GM12873 (cell line): ENCODE measurements around the gene TRIO.

Experiments
- TF ChIP-seq, protein P1 (sequence below): IDR thresholded peaks from 2 replicates; pipeline ENCODE4 v1.5.1; 2012; ENCODE audit warnings: low read depth, mild to moderate bottlenecking, moderate library complexity, low read length, control low read depth; ENCODE audit not compliant: insufficient read depth; ENCODE audit errors: missing control alignments

TRIO gene

DNA sequence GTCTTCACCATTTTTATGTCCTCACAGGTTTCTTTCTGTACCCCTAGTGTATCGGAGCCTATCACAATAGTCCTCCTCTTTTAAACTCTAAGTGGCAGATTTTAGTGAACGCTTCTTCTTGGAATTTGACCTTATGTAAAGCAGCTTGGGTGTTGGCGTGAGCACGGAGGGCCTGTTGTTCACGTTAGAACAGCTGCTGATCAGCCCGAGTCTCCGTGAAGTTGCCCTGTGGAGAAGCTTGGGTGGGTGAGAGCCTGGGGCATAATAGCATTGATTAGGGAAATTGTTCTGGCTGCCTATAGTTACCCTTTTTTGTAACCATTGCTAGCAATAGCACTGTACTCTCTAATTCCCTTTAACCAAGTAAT, 271.5 kb downstream of the TRIO start:
- TF ChIP-seq, protein P1, sequence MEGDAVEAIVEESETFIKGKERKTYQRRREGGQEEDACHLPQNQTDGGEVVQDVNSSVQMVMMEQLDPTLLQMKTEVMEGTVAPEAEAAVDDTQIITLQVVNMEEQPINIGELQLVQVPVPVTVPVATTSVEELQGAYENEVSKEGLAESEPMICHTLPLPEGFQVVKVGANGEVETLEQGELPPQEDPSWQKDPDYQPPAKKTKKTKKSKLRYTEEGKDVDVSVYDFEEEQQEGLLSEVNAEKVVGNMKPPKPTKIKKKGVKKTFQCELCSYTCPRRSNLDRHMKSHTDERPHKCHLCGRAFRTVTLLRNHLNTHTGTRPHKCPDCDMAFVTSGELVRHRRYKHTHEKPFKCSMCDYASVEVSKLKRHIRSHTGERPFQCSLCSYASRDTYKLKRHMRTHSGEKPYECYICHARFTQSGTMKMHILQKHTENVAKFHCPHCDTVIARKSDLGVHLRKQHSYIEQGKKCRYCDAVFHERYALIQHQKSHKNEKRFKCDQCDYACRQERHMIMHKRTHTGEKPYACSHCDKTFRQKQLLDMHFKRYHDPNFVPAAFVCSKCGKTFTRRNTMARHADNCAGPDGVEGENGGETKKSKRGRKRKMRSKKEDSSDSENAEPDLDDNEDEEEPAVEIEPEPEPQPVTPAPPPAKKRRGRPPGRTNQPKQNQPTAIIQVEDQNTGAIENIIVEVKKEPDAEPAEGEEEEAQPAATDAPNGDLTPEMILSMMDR: no peak

DNA sequence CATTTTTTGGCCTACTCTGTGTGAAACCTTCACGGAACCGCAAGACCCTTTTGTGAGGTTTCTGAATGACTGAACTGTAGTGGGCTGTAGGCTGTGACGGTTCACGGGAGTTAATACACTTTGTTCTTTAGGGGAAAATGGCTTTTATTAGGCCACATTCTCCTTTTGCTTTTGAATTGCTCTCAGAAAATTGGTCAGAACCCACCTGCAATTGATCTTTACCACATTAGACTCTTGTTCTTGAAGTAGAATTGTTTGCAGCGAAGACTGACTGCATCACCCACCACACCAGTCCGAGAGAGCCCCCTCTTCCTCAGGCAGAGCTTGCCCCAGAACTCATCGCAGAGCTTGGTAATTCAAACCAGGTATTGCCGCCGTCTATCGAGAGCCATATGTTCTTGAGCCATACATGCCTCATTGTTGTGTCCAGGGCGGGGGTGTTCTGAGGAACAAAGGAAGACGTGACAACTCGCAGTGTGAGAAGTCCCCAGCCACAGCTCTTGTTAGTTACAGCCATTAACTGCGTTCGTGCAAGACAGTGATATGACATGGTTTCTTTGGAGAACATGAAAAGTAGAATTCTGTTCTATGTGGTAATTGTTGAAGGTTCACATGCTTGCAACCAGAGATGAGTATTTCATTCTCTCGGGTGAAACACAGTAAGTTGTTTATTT, 272.0 kb downstream of the TRIO start:
- TF ChIP-seq, protein P1: no peak

DNA sequence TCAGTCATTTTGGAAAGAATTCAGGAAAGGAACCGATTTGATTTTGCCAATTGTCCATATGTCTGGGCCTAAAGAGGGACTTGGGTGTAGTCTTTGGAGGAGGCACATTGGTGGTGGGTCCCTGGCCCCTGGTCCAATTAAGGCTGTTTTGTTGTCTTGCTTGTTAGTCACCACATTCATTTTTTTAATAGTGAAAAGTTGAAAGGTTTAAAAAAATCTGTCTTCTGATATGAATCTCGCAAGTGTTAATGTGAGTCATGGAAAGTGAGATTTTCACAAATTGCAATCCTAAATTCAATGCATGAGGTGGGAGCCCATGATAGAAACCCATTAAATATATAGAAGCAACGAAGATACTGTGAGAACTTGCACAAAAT, 272.5 kb downstream of the TRIO start:
- TF ChIP-seq, protein P1: no peak

DNA sequence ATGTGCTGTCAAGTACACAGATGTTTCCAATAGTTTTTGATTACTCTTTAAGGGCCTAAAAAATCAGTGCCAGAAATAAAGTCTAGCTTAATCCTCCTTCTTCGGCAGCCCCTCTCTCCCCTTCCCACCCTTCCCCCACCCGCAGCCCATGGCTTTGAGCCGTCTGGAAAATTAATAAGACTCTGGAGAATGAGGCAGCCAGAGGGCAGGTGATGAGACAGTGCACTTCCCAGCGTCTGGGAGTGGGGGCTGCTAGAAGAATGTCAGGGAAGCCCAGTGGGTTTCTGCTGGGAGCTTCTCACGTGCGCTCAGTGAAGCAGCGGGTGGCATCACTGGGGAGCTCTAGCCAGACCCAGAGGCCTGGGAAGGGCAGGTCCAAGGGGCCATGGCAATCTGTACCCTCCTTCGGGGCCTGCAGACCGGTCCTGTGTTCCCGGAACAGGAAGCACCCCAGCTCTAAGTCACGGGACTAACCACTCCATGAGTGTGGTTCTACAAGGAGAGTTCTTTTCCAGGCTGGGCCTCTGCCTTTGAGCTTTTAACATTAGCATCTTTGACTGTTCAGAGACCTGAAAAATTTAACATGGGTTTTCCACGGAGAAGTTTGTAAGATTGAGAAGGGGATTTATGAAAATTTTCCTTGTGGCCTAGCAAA, 273.6 kb downstream of the TRIO start:
- TF ChIP-seq, protein P1: no peak

DNA sequence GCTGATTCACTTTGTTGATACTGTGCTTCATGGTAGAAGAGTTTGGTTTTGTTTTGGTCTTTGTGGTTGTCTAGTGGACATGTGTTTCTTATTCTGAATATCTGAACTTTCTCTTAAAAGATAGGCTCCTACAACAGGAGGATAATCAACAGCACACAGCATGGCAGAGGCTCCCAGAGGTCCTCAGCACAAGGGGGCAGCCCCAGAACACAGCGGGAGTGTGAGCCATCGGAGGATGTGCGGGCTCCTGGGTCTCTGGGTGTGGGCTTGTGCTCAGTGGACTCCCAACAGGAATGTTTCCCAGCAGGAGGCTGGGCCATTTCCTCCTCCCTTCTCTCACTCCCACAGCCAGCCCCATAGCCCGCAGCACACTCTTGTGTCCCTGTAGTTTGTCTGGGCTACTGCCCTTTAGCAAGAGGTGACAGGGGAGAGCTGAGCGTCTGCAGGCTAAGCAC, 274.2 kb downstream of the TRIO start:
- TF ChIP-seq, protein P1: no peak

DNA sequence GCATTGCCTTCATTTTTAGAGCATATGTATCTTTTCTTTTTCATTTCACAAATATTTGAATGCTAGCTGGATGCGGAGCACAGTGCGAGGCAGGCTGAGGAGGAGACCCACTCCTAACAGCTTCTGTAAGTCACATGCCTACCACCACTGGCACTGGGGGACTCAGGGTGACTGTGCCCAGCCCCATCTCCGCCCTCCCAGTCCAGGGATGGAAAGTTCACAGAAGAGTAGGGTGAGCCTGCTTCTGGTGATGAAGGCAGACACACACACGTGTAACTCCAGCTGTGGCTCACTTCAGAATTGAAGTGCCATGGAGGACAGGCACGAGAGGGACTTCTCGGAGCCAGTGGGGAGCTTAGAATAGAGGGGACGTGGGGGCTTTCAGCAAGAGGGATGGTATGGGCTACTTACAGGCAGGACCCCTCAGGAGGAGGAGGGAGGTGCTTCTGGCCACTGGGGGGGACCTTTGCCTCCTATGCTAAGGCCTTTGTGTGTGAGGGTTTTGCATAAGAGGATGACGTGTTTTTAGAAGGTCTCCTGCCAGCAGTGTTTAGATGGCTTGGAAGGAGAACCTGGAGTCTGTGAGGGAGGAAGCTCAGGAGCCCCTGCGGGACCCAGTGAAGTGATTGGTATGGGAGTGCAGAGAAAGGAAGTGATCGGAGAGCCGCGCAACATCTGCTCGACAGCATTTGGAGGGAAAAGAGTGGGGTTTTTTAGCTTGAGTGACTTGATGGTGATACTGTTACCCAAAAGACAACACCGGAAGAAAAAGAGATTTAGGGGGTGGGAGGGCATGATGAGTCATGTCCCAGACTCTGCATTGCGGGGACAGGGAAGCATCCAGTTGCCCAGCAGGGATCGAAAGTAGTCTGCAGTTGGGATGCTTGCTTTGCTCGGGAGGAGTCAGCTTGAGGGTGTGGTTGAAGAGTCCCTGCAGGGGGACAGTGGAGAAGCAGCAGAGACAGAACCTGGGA, 274.9 kb downstream of the TRIO start:
- TF ChIP-seq, protein P1: no peak

DNA sequence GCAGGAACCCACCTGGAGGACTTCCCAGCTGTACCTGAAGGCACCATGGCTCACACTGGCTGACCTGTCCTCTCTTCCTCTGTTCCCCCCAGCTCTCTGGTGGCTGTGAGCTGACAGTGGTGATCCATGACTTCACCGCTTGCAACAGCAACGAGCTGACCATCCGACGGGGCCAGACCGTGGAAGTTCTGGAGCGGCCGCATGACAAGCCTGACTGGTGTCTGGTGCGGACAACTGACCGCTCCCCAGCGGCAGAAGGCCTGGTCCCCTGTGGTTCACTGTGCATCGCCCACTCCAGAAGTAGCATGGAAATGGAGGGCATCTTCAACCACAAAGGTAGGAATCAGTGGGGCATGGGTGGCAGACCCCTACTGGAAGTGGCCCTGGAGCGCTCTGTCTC, 276.5 kb downstream of the TRIO start:
- TF ChIP-seq, protein P1: no peak
